Ishikawa (cell line): ENCODE results near the gene CAT.

Source experiments
- CEBPB ChIP-seq: IDR thresholded peaks from 2 replicates; pipeline ENCODE4 v1.6.1; 2012
- CREB1 ChIP-seq: IDR thresholded peaks from 2 replicates; pipeline ENCODE4 v1.6.1; 2012; ENCODE audit warnings: low read depth
- EGR1 ChIP-seq: IDR thresholded peaks from 2 replicates; pipeline ENCODE4 v1.6.1; 2012
- EP300 ChIP-seq: IDR thresholded peaks from 2 replicates; pipeline ENCODE4 v1.6.1; 2012; ENCODE audit warnings: borderline replicate concordance
- FOXM1 ChIP-seq: IDR thresholded peaks from 2 replicates; pipeline ENCODE4 v1.6.1; 2012; ENCODE audit warnings: low read depth, borderline replicate concordance
- NFIC ChIP-seq: IDR thresholded peaks from 2 replicates; pipeline ENCODE4 v1.6.1; 2012
- RAD21 ChIP-seq: IDR thresholded peaks from 2 replicates; pipeline ENCODE4 v1.6.1; 2012; ENCODE audit warnings: low read depth
- TAF1 ChIP-seq: IDR thresholded peaks from 2 replicates; pipeline ENCODE4 v1.6.1; 2012; ENCODE audit warnings: low read depth, mild to moderate bottlenecking
- TCF12 ChIP-seq: IDR thresholded peaks from 2 replicates; pipeline ENCODE4 v1.6.1; 2012; ENCODE audit warnings: low read depth
- TEAD4 ChIP-seq: IDR thresholded peaks from 2 replicates; pipeline ENCODE4 v1.6.1; 2012
- USF1 ChIP-seq: IDR thresholded peaks from 2 replicates; pipeline ENCODE4 v1.6.1; 2012
- YY1 ChIP-seq: IDR thresholded peaks from 2 replicates; pipeline ENCODE4 v1.6.1; 2012; ENCODE audit warnings: low read depth
- ZBTB7A ChIP-seq: IDR thresholded peaks from 2 replicates; pipeline ENCODE4 v1.6.1; 2012; ENCODE audit warnings: low read depth
- TF ChIP-seq, protein P1 (sequence below): IDR thresholded peaks from 2 replicates; pipeline ENCODE4 v1.6.1; 2012; ENCODE audit warnings: low read depth, mild to moderate bottlenecking
- TF ChIP-seq, protein P2 (sequence below): IDR thresholded peaks from 2 replicates; pipeline ENCODE4 v1.6.1; 2012

The CAT gene

GRCh38 chr11:34425360-34425759 lies 13.4 kb upstream of the CAT start:
- TF ChIP-seq, protein P1, sequence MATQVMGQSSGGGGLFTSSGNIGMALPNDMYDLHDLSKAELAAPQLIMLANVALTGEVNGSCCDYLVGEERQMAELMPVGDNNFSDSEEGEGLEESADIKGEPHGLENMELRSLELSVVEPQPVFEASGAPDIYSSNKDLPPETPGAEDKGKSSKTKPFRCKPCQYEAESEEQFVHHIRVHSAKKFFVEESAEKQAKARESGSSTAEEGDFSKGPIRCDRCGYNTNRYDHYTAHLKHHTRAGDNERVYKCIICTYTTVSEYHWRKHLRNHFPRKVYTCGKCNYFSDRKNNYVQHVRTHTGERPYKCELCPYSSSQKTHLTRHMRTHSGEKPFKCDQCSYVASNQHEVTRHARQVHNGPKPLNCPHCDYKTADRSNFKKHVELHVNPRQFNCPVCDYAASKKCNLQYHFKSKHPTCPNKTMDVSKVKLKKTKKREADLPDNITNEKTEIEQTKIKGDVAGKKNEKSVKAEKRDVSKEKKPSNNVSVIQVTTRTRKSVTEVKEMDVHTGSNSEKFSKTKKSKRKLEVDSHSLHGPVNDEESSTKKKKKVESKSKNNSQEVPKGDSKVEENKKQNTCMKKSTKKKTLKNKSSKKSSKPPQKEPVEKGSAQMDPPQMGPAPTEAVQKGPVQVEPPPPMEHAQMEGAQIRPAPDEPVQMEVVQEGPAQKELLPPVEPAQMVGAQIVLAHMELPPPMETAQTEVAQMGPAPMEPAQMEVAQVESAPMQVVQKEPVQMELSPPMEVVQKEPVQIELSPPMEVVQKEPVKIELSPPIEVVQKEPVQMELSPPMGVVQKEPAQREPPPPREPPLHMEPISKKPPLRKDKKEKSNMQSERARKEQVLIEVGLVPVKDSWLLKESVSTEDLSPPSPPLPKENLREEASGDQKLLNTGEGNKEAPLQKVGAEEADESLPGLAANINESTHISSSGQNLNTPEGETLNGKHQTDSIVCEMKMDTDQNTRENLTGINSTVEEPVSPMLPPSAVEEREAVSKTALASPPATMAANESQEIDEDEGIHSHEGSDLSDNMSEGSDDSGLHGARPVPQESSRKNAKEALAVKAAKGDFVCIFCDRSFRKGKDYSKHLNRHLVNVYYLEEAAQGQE: no peak
- TF ChIP-seq USF1: no peak
- TF ChIP-seq EGR1: no peak
- TF ChIP-seq, protein P2, sequence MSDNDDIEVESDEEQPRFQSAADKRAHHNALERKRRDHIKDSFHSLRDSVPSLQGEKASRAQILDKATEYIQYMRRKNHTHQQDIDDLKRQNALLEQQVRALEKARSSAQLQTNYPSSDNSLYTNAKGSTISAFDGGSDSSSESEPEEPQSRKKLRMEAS: no peak

- TF ChIP-seq, protein P1: no peak
- TF ChIP-seq CEBPB (no peak), CREB1 (no peak), TCF12 (no peak), YY1 (no peak), EGR1 (no peak), RAD21 (no peak), NFIC (no peak), EP300 (no peak), FOXM1 (no peak), TAF1 (no peak), USF1 (no peak)
Measured at GRCh38 chr11:34425867-34426266, 12.9 kb upstream of the CAT start.

DNA sequence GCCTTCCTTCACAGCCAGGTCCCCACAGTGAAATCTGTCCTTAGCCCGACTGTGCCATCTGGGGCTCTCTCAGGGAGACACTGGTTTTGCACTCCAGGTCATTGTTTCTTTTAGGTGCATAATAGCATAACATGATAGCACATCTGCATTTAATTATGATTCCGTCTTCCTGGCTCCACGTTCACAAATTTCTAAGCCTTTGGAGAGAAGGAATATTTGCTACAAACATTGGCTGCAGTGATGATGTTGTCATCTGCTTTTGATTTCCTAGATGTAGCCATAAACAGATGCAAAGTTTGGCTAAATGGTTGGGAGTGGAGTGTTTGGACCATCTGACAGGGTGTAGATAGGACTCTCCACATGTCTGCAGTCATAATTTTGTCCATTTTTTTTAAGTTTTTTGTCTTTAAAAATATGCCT lies 12.0 kb upstream of the CAT start:
- TF ChIP-seq CREB1: no peak

DNA sequence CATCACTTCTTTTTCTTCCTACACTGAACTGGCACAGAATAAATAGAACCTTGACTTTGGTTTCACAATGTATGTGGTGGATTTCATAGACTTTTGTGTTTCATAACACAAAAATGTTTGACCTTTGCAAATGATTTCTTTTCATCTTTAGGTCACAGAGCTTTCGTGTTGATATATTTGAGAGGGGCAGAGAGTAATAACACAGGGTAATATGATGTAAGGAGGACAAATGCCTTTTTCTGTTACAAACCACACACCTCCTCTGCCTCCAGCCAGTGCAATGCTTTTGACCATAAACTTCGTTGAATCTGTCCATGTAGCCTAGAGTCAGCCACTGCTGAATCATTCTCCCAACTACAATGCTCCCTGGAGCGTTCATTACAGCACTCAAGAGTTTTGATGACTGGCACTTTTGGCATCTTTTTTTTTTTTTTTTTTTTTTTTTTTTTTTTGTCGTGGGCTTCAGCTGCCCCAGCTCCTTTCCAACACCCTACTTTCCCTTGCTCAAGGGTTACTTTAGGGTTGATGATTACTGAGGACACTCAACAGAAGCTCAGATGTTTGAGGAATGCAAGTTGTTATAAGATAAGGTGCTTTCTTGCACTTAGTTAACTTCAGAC lies 11.4 kb upstream of the CAT start:
- TF ChIP-seq, protein P1: no peak
- no peak for TF ChIP-seq ZBTB7A
- no peak for TF ChIP-seq CEBPB
- TF ChIP-seq YY1: no peak
- no peak for TF ChIP-seq TEAD4
- TF ChIP-seq RAD21: no peak
- no peak for TF ChIP-seq TCF12
- TF ChIP-seq, protein P2: no peak
- no peak for TF ChIP-seq NFIC
- no peak for TF ChIP-seq EP300
- TF ChIP-seq USF1: no peak
- no peak for TF ChIP-seq TAF1
- TF ChIP-seq FOXM1: no peak
- no peak for TF ChIP-seq CREB1

DNA sequence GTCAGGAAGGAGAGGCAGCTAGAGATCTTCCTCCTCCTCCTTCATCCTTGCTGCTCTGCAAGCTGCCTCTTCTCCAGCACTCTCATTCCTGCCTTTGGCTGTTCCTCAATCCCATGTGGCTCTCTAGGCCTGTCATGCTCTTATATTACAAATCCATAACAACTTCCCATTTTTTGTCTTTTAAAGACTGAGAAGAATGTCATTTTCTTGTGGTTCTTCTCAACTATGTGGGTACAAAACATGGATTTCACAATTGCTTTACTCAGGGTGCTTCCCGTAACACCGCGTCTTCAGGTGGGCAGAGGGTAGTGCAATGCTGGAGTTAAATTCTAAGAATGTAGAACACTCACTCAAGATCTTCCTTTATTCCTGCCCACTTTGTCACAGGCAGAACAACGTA lies 6.8 kb upstream of the CAT start:
- TF ChIP-seq NFIC: no peak
- TF ChIP-seq, protein P2: no peak
- TF ChIP-seq EP300: no peak
- no peak for TF ChIP-seq TEAD4
- no peak for TF ChIP-seq TCF12
- TF ChIP-seq, protein P1: no peak
- no peak for TF ChIP-seq EGR1
- no peak for TF ChIP-seq TAF1
